Neural progenitor cell (in vitro differentiated cells): Measurements from ENCODE around the gene IQGAP2.

ENCODE experiments used
- EZH2 ChIP-seq: fragments of 200-600 bp; sonication (generic); IDR thresholded peaks from 2 replicates; pipeline ENCODE4 v1.6.1; 2017; ENCODE audit warnings: antibody characterized with exemption, mild to moderate bottlenecking, moderate library complexity
- TF ChIP-seq, protein P1 (sequence below): fragments of 200-600 bp; sonication (generic); IDR thresholded peaks from 2 replicates; pipeline ENCODE4 v1.5.1; 2017; ENCODE audit warnings: antibody characterized with exemption, mild to moderate bottlenecking

DNA sequence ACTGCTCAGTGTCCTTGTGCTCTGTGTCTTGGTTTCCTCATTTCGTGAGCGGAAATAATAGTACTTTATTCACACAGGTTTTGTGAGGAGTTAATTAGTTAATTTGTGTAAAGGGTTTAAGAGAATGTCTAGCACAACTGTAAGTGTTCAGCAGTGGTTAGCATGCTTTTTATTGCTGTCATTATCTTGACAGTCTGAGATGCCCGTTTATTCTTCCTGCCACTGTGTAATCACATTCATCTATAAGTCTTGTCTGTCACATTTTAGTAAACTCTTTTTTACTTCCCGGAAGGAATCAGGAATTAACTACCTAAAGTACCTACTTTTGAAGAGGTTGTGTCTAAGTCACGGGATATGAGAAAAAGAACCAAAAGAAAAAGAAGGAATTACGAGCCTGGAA is 38.0 kb downstream of the IQGAP2 start:
- no peak for TF ChIP-seq EZH2
- TF ChIP-seq, protein P1, sequence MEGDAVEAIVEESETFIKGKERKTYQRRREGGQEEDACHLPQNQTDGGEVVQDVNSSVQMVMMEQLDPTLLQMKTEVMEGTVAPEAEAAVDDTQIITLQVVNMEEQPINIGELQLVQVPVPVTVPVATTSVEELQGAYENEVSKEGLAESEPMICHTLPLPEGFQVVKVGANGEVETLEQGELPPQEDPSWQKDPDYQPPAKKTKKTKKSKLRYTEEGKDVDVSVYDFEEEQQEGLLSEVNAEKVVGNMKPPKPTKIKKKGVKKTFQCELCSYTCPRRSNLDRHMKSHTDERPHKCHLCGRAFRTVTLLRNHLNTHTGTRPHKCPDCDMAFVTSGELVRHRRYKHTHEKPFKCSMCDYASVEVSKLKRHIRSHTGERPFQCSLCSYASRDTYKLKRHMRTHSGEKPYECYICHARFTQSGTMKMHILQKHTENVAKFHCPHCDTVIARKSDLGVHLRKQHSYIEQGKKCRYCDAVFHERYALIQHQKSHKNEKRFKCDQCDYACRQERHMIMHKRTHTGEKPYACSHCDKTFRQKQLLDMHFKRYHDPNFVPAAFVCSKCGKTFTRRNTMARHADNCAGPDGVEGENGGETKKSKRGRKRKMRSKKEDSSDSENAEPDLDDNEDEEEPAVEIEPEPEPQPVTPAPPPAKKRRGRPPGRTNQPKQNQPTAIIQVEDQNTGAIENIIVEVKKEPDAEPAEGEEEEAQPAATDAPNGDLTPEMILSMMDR = no peak
